GDM1 (cell line): Measurements from ENCODE around the gene RNF182.
"Not testable (repeated sequence)": the region's sequence is repeated elsewhere in the genome, so short reads cannot be mapped to it uniquely, and the experiment has no call there.

ENCODE experiments used
- DNase-seq: peaks from one replicate; lab custom pipeline; 2025; lab: John Stamatoyannopoulos, UW

The RNF182 gene

DNA sequence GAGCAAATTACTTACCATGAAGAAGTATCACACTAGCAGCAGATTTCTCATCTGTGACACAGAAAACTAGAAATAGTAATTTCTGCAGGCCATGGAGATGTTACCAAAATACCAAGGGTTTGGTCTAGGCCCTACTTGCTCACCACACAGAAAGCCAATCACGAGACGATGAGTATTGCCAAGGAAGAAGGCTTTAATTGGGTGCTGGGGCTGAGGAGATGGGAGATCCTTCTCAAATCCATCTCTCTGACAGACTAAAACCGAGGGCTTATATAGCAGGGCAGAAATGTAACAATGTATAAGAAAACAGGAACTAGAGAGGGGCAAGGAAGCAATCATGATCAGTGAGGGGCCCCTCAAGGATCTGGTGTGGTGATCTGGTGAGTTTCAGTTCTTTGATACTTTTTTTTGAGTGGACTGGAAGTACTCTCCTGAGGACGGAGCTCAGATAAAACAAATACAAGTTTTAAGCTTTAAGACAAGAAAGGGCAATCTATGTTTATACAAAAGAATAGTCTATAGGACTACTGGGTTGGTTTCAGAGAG is 40.9 kb downstream of the RNF182 start:
- no peak for DNase-seq

DNA sequence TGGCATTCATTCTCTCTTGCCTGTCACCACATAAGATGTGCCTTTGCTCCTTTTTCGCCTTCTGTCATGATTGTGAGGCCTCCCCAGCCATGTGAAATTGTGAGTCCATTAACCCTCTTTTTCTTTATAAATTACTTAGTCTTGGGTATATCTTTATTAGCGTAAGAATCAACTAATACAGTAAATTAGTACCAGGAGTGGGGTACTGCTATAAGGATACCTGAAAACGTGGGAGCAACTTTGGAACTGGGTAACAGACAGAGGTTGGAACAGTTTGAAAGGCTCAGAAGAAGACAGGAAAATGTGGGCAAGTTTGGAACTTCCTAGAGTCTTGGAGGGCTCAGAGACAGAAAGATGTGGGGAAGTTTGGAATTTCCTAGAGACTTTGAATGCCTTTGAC is 46.6 kb downstream of the RNF182 start:
- no peak for DNase-seq

DNA sequence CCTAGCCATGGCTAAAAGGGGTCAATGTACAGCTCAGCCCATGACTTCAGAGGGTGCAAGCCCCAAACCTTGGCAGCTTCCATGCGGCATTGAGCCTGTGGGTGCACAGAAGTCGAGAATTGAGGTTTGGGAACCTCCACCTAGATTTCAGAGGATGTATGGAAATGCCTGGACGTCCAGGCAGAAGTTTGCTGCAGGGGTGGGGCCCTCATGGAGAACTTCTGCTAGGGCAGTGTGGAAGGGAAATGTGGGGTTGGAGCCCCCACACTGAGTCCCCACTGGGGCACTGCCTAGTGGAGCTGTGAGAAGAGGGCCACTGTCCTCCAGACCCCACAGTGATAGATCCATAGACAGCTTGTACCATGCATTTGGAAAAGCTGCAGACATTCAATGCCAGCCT is 47.9 kb downstream of the RNF182 start:
- not testable (repeated sequence) for DNase-seq

DNA sequence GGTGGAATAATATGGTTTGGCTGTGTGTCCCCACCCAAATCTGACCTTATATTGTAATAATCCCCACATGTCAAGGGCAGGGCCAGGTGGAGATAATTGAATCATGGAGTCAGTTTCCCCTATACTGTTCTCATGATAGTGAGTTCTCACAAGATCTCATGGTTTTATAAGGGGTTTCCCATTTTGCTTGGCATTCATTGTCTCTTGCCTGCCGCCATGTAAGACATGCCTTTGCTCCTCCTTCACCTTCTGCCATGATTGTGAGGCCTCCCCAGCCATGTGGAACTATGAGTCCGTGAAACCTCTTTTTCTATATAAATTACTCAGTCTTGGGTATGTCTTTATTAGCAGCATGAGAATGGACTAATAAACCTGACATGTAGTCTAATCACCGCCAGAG is 48.7 kb downstream of the RNF182 start:
- DNase-seq, result not testable (repeated sequence)

DNA sequence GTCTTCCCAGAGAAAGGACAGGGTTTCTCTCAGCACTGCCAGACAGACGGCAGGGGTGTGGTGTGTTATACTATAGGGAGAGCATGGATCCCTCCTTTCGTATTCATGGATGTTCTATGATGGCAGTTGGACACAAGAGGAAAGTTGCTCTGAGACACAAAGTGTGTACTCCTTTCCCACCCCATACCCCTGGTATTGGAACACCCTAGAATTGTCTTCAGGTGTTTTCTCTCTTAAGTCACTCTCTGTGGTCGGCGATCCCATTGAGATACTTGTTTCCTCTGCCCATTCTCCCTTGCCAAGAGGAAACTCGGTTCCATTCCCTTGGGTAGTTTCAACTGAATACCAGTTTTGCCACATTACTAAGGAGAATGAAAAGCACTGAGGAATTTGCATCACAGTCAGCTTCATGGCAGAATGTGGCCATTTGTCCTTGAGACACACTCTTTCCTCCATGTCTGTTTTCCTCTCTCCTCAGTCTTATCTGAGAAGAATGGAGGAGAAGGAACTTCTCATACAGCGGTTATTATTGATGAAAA is 53.4 kb downstream of the RNF182 start:
- no peak for DNase-seq

DNA sequence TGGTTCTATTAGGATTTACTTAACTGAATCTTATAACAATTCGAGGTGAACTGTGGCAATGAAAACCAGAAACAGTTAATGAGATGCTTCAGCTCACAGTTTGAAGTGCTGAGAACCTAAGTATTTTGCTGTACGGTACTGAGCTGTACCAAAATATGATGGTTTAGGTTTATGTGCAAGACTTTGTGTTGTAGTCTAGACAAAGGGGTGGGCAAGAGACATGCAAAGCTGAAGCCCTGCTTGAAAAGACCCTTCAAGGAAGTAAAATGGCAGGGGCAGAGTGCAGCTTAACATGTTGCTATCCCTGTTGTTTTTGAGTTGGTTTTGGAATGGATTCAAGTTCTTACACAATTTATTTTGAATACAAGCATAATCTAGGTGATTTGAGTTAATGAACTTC is 54.0 kb downstream of the RNF182 start:
- DNase-seq, result no peak

DNA sequence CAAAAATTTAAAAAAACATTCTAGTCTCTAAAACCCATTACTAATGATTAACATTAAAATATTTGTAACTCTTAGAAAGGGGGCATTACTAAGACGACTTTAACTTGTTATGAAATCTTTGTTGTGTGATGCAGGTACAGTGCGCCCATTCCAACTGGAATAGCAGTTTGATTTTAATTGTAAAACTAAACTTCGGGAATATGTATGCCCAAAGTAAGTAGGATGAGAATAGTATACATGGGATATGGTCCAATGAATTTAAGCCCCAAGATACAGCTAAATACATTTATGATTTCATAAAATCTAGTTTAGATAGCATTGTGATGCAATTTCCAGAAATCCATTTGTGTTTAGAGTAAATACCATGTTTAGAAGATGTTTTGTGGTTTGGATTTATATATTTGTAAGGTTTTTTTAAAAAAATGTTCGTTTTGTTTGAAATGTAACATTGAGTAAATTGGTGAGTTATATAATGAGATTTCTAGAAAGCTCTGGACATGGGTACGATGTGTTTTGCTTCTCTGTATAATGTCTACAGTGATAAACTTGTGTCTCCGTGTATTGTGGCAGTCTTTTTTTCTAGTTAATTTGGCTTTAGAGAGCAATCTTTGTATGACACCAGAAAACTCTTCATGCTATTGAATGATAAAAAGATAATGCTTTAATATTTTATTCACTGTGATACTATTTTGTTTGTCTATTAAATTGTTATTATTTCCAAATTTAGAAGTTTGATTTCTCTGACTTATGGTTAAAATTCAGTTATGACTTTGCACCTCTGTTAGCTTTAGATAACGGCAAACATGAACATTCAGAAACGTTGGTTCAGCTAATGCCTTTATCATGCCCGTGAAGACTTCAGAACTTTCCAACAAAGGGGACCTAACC is 54.8 kb downstream of the RNF182 start:
- no peak for DNase-seq

DNA sequence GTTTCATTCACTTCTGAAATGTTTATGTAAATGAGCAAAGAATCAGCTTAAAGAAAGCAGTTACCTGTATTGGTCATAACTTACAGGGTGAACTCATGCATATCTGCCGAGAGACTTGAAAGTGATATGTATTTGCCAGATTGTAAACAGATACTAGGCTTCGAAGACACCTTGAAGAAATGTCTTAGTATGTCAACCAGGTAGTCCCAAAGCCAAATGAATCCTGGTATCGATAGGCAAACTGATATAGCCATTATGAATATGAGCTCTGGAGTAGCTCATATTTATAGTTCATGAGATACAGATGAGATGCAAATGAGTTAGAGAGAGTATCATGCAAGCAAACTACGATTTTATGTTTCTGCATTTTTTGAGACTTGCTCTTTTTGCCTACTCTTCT is 55.8 kb downstream of the RNF182 start:
- DNase-seq, result no peak

DNA sequence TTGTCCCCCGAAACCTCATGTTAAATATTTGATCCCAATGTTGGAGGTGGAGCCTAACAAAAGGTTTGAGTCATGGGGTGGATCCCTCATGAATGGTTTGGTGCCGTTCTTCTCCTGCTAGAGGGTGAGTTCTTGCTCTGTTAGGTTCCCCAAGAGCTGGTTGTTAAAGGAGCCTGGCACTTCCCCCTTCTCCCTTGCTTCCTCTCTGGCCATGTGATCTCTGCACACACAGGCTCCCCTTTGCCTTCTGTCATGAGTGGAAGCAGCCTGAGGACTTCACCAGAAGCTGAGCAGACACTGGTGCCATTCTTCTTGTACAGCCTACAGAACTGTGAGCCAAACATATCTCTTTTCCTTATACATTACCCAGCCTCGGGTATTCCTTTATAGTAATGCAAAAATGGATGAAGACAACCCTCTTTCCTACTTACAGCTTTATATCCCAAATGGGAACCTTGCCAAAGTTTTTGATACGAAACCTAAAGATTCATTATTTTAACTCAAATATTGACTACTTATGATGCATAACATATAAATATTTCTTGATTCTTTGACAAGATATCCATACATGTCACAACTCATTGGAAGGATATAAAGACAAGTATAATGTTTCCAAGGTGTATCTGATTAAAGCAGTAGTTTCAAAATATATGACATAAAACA is 61.0 kb downstream of the RNF182 start:
- peak; percentile 27 for DNase-seq

DNA sequence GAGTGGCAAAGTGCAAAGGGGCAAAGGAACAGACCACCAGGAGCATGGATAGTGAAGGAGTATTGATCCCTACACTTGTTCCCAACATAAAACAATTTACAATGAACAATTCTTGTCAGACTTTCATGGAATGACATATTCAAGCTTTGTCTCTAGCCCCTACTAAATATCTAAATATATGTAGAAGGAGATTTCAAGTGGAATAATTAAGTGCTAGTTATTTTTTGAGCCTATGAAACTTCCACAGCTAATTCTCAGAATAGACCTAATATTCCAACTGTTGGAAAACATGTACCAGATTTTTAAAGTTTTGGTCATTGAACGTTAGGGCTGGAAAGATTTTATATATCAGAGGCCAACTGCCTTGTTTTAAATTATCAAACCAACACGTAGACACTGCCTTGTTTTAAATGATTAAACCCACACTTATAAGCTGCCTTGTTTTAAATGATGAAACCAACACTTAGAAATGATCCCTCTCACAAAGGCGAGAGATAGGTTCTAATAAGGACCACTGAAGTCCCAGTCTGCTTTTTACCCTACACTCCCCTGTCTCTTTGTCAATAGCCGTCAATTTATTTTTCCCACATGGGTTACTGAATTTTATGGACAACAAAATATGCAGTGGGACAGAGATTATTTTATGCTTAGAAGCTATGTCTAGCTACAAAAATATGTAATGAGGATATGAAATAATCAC is 62.1 kb downstream of the RNF182 start:
- no peak for DNase-seq

DNA sequence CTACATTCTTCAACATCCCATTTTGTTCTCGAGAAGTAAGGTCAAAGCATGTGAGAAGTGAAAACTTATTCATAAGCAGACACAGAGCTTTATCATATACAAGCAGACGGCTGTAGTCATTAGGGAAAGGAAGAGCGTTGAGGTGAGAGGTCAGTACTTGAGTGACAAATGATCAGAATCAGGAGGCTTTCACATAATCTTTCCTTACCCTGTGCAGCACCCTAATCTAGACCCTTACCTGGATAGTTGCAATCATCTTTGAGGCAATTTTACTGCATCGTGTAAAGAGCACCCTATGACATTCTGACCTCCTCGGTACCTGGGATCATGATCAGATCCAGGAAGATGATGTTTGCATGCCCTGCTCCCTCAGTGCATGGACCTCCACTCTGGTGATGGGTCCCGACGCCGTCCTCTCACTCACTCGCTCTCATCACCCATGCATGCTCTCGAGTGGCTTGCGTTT is 62.7 kb downstream of the RNF182 start:
- no peak for DNase-seq

DNA sequence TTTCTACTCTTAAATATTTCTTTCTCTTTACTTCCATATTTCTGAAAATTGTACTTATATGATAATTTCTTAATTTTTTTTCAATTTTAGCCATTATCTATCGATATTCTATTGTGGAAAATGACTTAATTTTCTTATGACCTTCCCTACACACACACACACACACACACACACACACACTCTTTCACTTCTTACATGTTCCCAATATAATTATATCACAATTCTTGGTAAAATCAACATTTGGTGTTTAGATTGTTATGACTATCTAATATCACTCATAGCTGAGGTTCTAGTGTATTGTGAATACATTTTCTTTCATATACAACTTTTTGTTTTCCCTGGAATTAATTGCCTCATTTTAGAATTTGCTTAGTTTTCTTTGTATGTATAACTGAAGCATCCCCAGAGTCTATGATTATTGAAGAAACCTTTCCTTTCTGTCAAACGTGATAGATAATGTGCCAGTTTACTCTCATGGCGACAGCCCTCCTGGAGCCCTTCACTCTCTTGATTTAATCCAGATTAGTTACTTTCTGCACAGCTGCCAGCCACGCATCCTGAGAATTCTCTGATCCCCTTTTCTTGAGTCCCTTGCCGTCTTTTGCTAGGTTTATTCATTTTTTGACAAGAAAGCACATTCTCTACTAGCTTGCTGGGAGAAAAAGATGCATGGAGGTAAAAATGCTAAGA is 63.4 kb downstream of the RNF182 start:
- no peak for DNase-seq

DNA sequence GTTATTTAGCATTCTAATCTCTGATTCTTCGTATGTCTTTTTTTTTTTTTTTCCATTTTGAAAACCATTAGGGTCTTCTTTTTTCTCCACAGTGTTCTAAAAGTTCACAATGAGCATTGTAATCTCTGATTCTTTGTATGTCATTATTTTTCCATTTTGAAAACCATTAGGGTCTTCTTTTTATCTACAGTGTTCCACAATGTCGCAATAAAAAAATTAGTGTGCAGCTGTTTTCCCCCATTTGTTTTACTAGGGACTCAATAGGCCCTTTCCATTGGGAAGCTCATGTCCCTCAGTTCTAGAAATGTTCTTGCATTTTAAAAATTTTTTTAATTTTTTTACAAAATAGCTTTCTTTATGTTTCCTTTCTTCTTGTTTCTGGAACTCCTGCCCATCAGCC is 64.2 kb downstream of the RNF182 start:
- DNase-seq, result no peak

DNA sequence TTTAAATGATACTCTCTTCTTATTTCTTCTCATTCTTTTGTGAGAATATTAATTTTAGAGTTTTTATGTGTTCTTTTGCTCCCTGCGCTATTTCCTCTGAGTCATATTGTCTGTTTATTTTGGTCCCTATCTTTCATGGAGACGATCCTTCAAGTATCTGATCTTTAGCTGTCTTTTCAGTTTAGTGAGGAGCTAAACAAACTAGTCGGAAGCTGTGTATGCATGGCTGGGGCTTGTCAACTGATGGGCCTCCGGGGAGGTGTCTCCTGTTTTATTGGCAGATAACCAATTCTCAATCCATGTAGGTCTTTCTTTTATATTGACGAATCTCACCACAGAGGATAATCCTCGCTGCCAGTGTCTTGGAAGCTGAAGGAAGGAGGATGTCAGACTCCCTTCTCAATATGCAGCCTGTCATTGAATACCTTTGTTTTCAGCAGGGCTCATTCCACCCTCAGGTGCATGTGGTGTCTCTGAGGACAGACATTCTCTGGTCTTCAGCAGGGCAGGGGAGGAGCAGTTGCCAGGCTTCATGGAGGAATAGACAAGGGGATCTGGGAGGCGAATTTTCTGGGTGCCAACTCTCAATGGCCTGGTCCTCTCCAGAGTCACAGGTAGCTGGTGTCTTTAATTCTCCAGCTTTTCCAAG is 64.9 kb downstream of the RNF182 start:
- DNase-seq, result no peak

DNA sequence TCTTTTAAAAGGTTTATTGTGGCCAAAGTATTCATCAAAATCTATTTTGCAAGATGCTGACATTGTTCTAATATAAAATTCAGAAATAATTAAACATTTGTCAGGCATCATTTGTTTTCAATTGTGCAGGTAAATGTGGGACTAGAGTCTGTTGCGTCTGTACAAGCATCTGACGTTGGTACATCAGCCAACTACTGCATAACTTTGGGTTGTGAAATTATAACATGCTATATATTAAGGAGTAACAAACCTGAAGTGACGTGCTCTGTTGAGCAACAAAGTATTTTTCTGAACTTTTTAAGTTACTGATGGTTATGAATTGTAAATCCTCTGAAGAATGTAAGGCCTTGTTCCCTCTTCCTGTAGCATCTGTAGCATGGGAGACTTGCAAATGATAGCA is 66.0 kb downstream of the RNF182 start:
- no peak for DNase-seq

DNA sequence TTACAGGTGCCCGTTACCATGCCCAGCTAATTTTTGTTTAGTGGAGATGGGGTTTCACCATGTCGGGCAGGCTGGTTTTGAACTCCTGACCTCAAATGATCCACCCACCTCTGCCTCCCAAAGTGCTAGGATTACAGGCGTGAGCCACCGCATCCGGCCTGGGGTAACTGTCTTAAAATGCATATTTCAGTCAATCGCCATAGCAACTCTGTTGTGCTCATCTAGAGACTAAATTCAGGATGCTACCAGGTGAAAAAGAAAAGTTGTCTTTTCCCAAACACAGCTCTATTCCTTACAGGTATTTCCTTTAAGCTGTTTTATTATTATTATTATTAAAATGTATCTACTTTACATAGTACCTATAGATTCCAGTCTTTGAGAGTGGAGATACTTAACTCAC is 66.6 kb downstream of the RNF182 start:
- DNase-seq, result no peak

DNA sequence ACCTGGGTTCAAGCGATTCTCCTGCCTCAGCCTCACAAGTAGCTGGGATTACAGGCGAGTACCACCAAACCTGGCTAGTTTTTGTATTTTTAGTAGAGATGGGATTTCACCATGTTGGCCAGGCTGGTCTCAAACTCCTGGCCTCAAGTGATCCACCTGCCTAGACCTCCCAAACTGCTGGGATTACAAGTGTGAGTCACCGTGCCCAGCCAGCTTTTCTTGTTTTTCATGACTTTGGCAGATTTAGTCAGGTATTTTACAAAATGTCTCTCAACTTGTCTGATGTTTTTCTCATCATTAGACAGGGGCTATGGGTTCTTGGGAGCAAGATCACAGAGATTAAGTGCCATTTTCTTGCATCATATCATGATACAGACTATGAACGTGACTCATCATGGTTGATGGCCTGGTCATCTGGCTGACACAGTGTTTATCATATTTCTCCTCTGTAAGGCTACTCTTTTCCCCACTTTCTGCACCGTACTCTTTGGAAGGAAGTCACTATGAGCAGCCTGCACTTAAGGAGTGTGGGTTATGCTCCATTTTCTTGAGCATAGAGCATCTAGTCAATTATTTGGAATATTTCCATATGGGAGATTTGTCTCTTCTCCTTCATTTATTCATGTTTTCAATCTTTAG is 67.8 kb downstream of the RNF182 start:
- DNase-seq, result no peak

DNA sequence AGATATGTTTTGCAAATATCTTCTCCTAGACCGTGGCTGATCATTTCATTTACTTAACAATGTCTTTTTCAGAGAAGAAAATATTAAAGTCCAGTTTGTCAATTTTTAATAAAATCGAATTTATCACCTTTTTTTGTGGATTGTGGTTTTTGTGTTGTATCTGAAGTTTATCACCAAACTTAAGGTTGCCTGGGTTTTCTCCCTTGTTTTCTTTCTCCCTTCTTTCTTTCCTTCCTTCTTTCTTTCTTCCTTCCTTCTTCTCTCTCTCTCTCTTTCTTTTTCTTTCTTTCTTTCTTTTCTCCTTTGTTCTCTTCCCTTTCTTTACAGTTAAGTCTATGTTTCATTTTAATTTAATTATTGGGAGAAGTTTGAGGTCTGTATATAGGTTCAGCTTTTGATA is 68.7 kb downstream of the RNF182 start:
- no peak for DNase-seq

DNA sequence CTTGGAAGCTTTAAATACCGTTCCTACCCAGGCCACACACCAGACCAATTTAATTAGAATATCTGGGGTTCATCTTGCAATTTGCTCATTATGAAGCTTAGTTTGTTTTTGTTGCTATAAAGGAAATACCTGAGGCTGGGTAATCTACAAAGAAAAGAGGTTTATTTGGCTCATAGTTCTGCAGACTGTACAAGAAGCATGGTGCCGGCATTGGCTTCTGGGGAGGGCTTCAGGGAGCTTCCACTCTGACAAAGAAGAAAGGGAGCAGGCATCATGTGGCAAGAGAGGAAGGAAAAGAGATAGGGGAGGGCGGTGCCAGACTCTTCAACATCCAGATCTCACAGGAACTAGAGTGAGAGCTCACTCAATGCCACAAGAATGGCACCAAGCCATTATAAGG is 73.6 kb downstream of the RNF182 start:
- DNase-seq, result no peak

DNA sequence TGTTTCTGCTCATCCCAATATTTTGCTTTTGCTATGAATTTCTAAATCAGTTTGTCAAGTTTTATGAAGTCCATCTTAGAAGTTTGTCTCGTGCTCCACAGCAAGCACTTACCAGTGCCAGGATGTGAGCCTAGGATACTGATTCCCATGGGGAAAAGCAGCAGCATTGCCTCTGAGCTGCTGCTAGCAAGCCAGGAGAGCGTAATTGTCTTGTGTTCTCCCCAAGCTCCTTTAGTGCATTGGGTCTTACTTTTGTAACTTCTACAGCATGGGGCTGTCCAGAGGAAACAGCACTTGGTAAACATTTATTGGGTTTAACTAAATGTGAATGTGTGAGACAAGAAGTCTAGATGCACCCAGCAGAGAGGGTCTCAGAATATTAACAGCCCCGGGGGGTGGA is 76.1 kb downstream of the RNF182 start:
- no peak for DNase-seq
